Measurements from ENCODE around the gene STK32C.

GRCh38 chr10:132240156-132240555 lies 67.6 kb downstream of the STK32C start:
- TF ChIP-seq CTCF (IDR thresholded peaks at IDR 0.05 in 8 of 11, conservative IDR thresholded peaks at IDR 0.05 in 3 of 11) (no peak), POLR2A (IDR thresholded peaks at IDR 0.05) (no peak), POLR2AphosphoS5 (IDR thresholded peaks at IDR 0.05) (no peak)

Measured in spleen (tissue), 7 donors.